Stimulated activated CD8-positive, alpha-beta memory T cell treated with anti-CD3 and anti-CD28 coated beads, Interleukin-2, amount 100 ng/mL, for 1 hour (primary cell): Measurements from ENCODE around the gene ZNF337.

Experiments used
- DNase-seq, 2 donors: peaks; one replicate each; pipeline ENCODE4 v3.0.0-alpha.2; 2020; ENCODE audit warnings: low read depth in 2 of 2

The ZNF337 gene

DNA sequence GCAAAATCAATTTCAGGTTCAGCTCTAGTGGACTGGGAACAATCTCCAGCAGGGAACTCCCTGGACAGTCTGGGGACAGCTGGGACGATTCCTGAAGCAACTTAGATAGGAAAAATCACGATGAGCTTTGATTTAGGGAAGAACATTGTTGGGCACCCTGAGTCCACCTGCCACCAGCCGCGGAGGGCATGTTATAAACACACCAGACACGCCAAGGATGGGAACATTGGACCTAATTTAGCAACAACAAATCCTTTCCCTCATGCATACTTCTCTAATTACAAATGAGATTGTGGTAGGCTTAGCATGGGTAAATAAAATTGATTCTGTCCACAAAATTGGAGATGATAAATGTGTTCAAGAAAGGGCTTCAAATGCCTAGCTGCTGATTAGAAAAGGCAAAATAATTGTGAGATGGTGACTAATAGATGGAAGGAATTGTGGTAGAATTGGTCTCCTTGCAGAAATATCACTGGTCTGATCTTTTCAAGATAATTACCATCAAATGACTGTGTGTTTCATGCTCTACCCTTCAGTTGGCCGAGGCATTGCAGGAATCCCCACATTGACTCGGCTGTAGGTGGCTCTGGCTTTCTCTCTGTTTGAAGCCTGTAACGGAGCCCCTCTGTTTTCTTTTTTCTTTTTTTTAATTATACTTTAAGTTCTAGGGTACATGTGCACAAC lies 66.7 kb downstream of the ZNF337 start:
- DNase-seq = no peak

DNA sequence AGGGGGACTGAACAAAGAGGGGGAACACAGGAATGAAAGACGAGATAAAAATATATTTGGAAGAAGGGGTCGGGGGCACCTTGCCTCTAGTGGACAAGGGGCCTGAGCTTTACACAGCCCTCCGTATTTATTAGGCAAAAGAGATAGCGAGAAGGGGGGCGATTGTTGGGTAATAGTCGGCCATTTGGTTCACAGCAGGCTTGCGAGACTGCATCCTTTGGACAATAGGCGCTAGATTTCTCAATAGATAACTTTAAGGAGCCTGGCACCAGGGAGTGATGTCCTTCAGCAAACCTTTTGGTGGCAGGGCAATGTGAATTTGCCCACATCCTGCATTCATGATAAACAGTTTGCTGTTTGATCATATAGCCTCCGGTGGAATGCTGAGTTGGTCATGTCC lies 69.9 kb downstream of the ZNF337 start:
- no peak for DNase-seq

DNA sequence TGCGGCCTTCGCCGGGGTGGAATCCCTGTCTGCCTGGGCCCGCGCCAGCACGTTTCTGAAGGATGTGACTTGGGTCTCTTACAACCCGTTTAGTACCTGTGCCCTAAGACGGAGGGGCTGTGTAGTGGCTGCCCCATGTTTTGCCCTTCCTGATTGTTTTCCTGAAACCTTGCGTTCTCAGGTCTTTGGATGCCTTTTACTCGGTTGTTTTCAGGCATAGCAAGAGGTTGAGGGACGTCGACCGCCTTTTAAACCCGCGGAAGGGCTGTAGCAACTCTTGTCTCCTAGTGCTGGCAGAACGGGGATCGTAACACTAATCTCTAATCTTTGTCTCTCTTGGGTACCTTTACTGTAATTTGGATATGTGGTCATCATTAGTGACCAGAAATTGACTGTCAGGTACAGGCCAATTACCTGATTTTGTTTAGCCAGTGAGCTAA lies 72.1 kb downstream of the ZNF337 start:
- DNase-seq = no peak
